Measurements from ENCODE around the gene SMC4. TPM values are rescaled to one million over a fixed set of nuclear protein-coding genes. Genes with fewer than 3 reads are reported as not detected.

The SMC4 gene
- total RNA-seq, 1 experiment from 2014 or later: 165 TPM

- DNase-seq (ENCODE audit: low spot score): no peak
Measured at GRCh38 chr3:160475884-160476283, 76.4 kb downstream of the SMC4 start.

GRCh38 chr3:160477750-160478149 lies 78.3 kb downstream of the SMC4 start:
- DNase-seq (ENCODE audit: low spot score): no peak

- DNase-seq (ENCODE audit: low spot score): no peak
Measured at GRCh38 chr3:160478338-160478737, 78.9 kb downstream of the SMC4 start.

- DNase-seq (ENCODE audit: low spot score): no peak
Measured at GRCh38 chr3:160479376-160479775, 79.9 kb downstream of the SMC4 start.

GRCh38 chr3:160480931-160481330 lies 81.5 kb downstream of the SMC4 start:
- DNase-seq (ENCODE audit: low spot score): no peak

GRCh38 chr3:160481856-160482255 lies 82.4 kb downstream of the SMC4 start:
- no peak for DNase-seq (ENCODE audit: low spot score)

GRCh38 chr3:160482796-160483195 lies 83.3 kb downstream of the SMC4 start:
- no peak for DNase-seq (ENCODE audit: low spot score)

Other genes starting within 250 kb of the SMC4 start
- gene C3orf80, start 174.2 kb upstream of the SMC4 start, total RNA-seq (2014; rRNA removed; shearing (Covaris generic)): 0.05 TPM in 1 of 2 replicates, not detected in the other
- 32.7 and 41.1 TPM in 2 replicates for gene IFT80, start 425 bp upstream of the SMC4 start, total RNA-seq (2014; rRNA removed; shearing (Covaris generic))
- 77.4 and 79.6 TPM in 2 replicates for gene TRIM59, start 50.1 kb downstream of the SMC4 start, total RNA-seq (2014; rRNA removed; shearing (Covaris generic))
- gene KPNA4, start 165.9 kb downstream of the SMC4 start, total RNA-seq (2014; rRNA removed; shearing (Covaris generic)): 30.7 and 40.6 TPM in 2 replicates